Measurements from ENCODE around the gene CADPS. TPM values are rescaled to one million over a fixed set of nuclear protein-coding genes. Genes with fewer than 3 reads are reported as not detected.

CADPS gene
- polyA plus RNA-seq, 3 donors, result not detected

GRCh38 chr3:62446337-62446940 lies 428.8 kb downstream of the CADPS start:
- Histone ChIP-seq H3K4me3 (replicated peaks in 1 of 3; ENCODE audit: low read depth in 2 of 3, low read length in 3 of 3) (no peak overlapping the region), H3K27ac (ENCODE audit: low read depth in 1 of 2, low read length in 2 of 2) (no peak overlapping the region), H4K20me1 (ENCODE audit: insufficient read depth, low read length) (no peaks in the 10 kb centered on the region), H3K4me1 (ENCODE audit: control insufficient read depth in 1 of 2, insufficient read depth in 2 of 2, low read length in 2 of 2) (no peaks in the 10 kb centered on the region), H3K9ac (ENCODE audit: insufficient read depth, low read length, poor library complexity, severe bottlenecking) (no peak overlapping the region), H3K9me3 (replicated peaks in 1 of 2; ENCODE audit: control insufficient read depth in 1 of 2, insufficient read depth in 1 of 2, low read length in 2 of 2) (no peaks in the 10 kb centered on the region), H3K79me2 (ENCODE audit: insufficient read depth, low read length) (no peaks in the 10 kb centered on the region), H3K36me3 (replicated peaks in 1 of 2; ENCODE audit: control insufficient read depth in 1 of 2, insufficient read depth in 2 of 2, low read length in 2 of 2) (no peaks in the 10 kb centered on the region), H3K4me2 (replicated peaks; ENCODE audit: extremely low read depth, low read length, poor library complexity, severe bottlenecking) (no peak overlapping the region), H3K27me3 (ENCODE audit: control insufficient read depth in 2 of 2, insufficient read depth in 2 of 2, low read length in 2 of 2) (no peaks in the 10 kb centered on the region), H2AFZ (ENCODE audit: insufficient read depth, low read depth, low read length, poor library complexity, severe bottlenecking) (no peak overlapping the region)
- no peak for DNase-seq
- H3K36me3 Mint-ChIP-seq, result no peaks in the 10 kb centered on the region
- peaks cover 2 to 6% (median 3%) of the 10 kb centered on the region in 3 donors for H3K27me3 Mint-ChIP-seq (ENCODE audit: low read depth in 3 of 3)
- 100% methylated on average over 1 of the region's 5 CpGs for WGBS (ENCODE audit: insufficient coverage)
- H3K4me3 Mint-ChIP-seq, result no peak overlapping the region
- no peak for TF ChIP-seq CTCF (IDR thresholded peaks at IDR 0.05)
- H3K4me1 Mint-ChIP-seq, result no peaks in the 10 kb centered on the region
- peak overlapping the region in 1 of 7 donors; percentile 58 for H3K27ac Mint-ChIP-seq
- intact Hi-C loops (cut with micrococcal nuclease), result no loop called here
- peaks cover 0 to 5% (median 1%) of the 10 kb centered on the region in 7 donors for H3K9me3 Mint-ChIP-seq

- TF ChIP-seq CTCF (IDR thresholded peaks at IDR 0.05), result no peak
- H3K36me3 ChIP-seq (replicated peaks in 1 of 2; ENCODE audit: control insufficient read depth in 1 of 2, insufficient read depth in 2 of 2, low read length in 2 of 2), result no peaks in the 10 kb centered on the region
- no peak overlapping the region for H3K27ac Mint-ChIP-seq
- no peaks in the 10 kb centered on the region for H3K79me2 ChIP-seq (ENCODE audit: insufficient read depth, low read length)
- no peak overlapping the region for H2AFZ ChIP-seq (ENCODE audit: insufficient read depth, low read depth, low read length, poor library complexity, severe bottlenecking)
- H3K4me2 ChIP-seq (replicated peaks; ENCODE audit: extremely low read depth, low read length, poor library complexity, severe bottlenecking), result no peak overlapping the region
- intact Hi-C loops (cut with micrococcal nuclease), result no loop called here
- no peak overlapping the region for H3K27ac ChIP-seq (ENCODE audit: low read depth in 1 of 2, low read length in 2 of 2)
- no peak overlapping the region for H3K9ac ChIP-seq (ENCODE audit: insufficient read depth, low read length, poor library complexity, severe bottlenecking)
- no peaks in the 10 kb centered on the region for H4K20me1 ChIP-seq (ENCODE audit: insufficient read depth, low read length)
- H3K27me3 ChIP-seq (ENCODE audit: control insufficient read depth in 2 of 2, insufficient read depth in 2 of 2, low read length in 2 of 2), result no peaks in the 10 kb centered on the region
- DNase-seq, result no peak
- no peaks in the 10 kb centered on the region for H3K4me1 ChIP-seq (ENCODE audit: control insufficient read depth in 1 of 2, insufficient read depth in 2 of 2, low read length in 2 of 2)
- H3K9me3 ChIP-seq (replicated peaks in 1 of 2; ENCODE audit: control insufficient read depth in 1 of 2, insufficient read depth in 1 of 2, low read length in 2 of 2), result no peaks in the 10 kb centered on the region
- no peak overlapping the region for H3K4me3 Mint-ChIP-seq
- peaks cover 0 to 5% (median 1%) of the 10 kb centered on the region in 7 donors for H3K9me3 Mint-ChIP-seq
- no peaks in the 10 kb centered on the region for H3K36me3 Mint-ChIP-seq
- no CpG with 5 or more reads among the region's 1 CpG for WGBS (ENCODE audit: insufficient coverage)
- peaks cover 2 to 6% (median 3%) of the 10 kb centered on the region in 3 donors for H3K27me3 Mint-ChIP-seq (ENCODE audit: low read depth in 3 of 3)
- H3K4me3 ChIP-seq (replicated peaks in 1 of 3; ENCODE audit: low read depth in 2 of 3, low read length in 3 of 3), result no peak overlapping the region
- no peaks in the 10 kb centered on the region for H3K4me1 Mint-ChIP-seq
Observed at GRCh38 chr3:62445275-62445674, 429.9 kb downstream of the CADPS start.
